Measurements from ENCODE around the gene PPP6R3.

PPP6R3 gene

GRCh38 chr11:68448604-68449011 lies 11.9 kb upstream of the PPP6R3 start:
- Histone ChIP-seq H3K9me3 (ENCODE audit: insufficient read depth, low read length, severe bottlenecking) (no peaks in the 10 kb centered on the region), H3K36me3 (ENCODE audit: insufficient read depth, low read length) (peaks cover 11% of the 10 kb centered on the region), H4K20me1 (ENCODE audit: insufficient read depth, low read length) (0 out of 2 replicates have a peak, but pooled peaks cover 3% of the 10 kb centered on the region), H3K27me3 (ENCODE audit: insufficient read depth, low read length, poor library complexity) (no peaks in the 10 kb centered on the region), H3K79me2 (ENCODE audit: insufficient read depth, low read length) (no peaks in the 10 kb centered on the region), H3K4me1 (ENCODE audit: insufficient read depth, low read length) (no peaks in the 10 kb centered on the region), H2AFZ (ENCODE audit: low read depth, low read length) (no peak overlapping the region), H3K4me2 (ENCODE audit: insufficient read depth, low read length) (no peak overlapping the region), H3K27ac (ENCODE audit: low read length) (no peak overlapping the region), H3K4me3 (ENCODE audit: low read depth in 1 of 2, low read length in 2 of 2) (no peak overlapping the region), H3K9ac (ENCODE audit: low read depth, low read length) (no peak overlapping the region)
- no peak for ATAC-seq (ENCODE audit: insufficient read depth, low read depth)
- TF ChIP-seq, protein P1, sequence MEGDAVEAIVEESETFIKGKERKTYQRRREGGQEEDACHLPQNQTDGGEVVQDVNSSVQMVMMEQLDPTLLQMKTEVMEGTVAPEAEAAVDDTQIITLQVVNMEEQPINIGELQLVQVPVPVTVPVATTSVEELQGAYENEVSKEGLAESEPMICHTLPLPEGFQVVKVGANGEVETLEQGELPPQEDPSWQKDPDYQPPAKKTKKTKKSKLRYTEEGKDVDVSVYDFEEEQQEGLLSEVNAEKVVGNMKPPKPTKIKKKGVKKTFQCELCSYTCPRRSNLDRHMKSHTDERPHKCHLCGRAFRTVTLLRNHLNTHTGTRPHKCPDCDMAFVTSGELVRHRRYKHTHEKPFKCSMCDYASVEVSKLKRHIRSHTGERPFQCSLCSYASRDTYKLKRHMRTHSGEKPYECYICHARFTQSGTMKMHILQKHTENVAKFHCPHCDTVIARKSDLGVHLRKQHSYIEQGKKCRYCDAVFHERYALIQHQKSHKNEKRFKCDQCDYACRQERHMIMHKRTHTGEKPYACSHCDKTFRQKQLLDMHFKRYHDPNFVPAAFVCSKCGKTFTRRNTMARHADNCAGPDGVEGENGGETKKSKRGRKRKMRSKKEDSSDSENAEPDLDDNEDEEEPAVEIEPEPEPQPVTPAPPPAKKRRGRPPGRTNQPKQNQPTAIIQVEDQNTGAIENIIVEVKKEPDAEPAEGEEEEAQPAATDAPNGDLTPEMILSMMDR (IDR thresholded peaks at IDR 0.05; ENCODE audit: borderline replicate concordance, extremely low read depth, low read length, poor library complexity, severe bottlenecking), result no peak
- no peak for DNase-seq

GRCh38 chr11:68449951-68450350 lies 10.6 kb upstream of the PPP6R3 start:
- Histone ChIP-seq H3K9me3 (ENCODE audit: insufficient read depth, low read length, severe bottlenecking) (no peaks in the 10 kb centered on the region), H4K20me1 (ENCODE audit: insufficient read depth, low read length) (0 out of 2 replicates have a peak, but pooled peaks cover 3% of the 10 kb centered on the region), H3K36me3 (ENCODE audit: insufficient read depth, low read length) (peaks cover 11% of the 10 kb centered on the region), H3K4me1 (ENCODE audit: insufficient read depth, low read length) (no peaks in the 10 kb centered on the region), H3K27me3 (ENCODE audit: insufficient read depth, low read length, poor library complexity) (no peaks in the 10 kb centered on the region), H3K9ac (ENCODE audit: low read depth, low read length) (no peak overlapping the region), H2AFZ (ENCODE audit: low read depth, low read length) (no peak overlapping the region), H3K27ac (ENCODE audit: low read length) (no peak overlapping the region), H3K79me2 (ENCODE audit: insufficient read depth, low read length) (no peaks in the 10 kb centered on the region), H3K4me3 (ENCODE audit: low read depth in 1 of 2, low read length in 2 of 2) (no peak overlapping the region), H3K4me2 (ENCODE audit: insufficient read depth, low read length) (no peak overlapping the region)
- TF ChIP-seq EZH2 (IDR thresholded peaks at IDR 0.05; ENCODE audit: borderline replicate concordance, low read depth, low read length, severe bottlenecking), result no peak
- TF ChIP-seq, protein P1 (IDR thresholded peaks at IDR 0.05; ENCODE audit: borderline replicate concordance, extremely low read depth, low read length, poor library complexity, severe bottlenecking), result no peak
- no peak for ATAC-seq (ENCODE audit: insufficient read depth, low read depth)
- DNase-seq, result no peak

GRCh38 chr11:68450711-68451110 lies 9.8 kb upstream of the PPP6R3 start:
- no peak for TF ChIP-seq EZH2 (IDR thresholded peaks at IDR 0.05; ENCODE audit: borderline replicate concordance, low read depth, low read length, severe bottlenecking)
- TF ChIP-seq, protein P1 (IDR thresholded peaks at IDR 0.05; ENCODE audit: borderline replicate concordance, extremely low read depth, low read length, poor library complexity, severe bottlenecking), result no peak
- H3K27me3 ChIP-seq (ENCODE audit: insufficient read depth, low read length, poor library complexity), result no peaks in the 10 kb centered on the region
- no peak overlapping the region for H3K27ac ChIP-seq (ENCODE audit: low read length)
- no peaks in the 10 kb centered on the region for H3K9me3 ChIP-seq (ENCODE audit: insufficient read depth, low read length, severe bottlenecking)
- no peak overlapping the region for H3K4me2 ChIP-seq (ENCODE audit: insufficient read depth, low read length)
- no peaks in the 10 kb centered on the region for H3K79me2 ChIP-seq (ENCODE audit: insufficient read depth, low read length)
- 0 out of 2 replicates have a peak, but pooled peaks cover 1% of the 10 kb centered on the region for H4K20me1 ChIP-seq (ENCODE audit: insufficient read depth, low read length)
- ATAC-seq (ENCODE audit: insufficient read depth, low read depth) (no peak), DNase-seq (no peak)
- no peak overlapping the region for H2AFZ ChIP-seq (ENCODE audit: low read depth, low read length)
- peaks cover 11% of the 10 kb centered on the region for H3K36me3 ChIP-seq (ENCODE audit: insufficient read depth, low read length)
- H3K4me1 ChIP-seq (ENCODE audit: insufficient read depth, low read length), result no peaks in the 10 kb centered on the region
- H3K9ac ChIP-seq (ENCODE audit: low read depth, low read length), result no peak overlapping the region
- no peak overlapping the region for H3K4me3 ChIP-seq (ENCODE audit: low read depth in 1 of 2, low read length in 2 of 2)

DNA sequence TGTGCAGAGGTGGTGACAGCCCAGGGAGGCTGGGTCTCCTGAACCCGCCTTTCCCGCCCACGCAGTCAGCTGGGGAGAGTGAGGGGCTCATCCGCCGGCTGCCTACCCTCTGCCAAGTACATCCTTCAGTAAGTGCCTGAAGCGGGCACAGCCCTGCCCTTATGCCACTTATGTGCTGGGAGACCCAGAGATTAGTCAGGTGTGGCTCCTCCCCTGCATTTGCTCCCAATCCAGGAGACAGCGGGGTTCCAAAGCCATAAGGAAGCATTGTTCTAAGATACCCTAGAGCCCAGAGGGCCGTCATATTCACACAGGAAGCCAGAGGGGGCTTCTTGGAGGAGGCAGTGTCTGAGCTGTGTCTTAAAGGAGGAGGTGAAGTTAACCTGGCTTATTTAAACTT lies 5.8 kb upstream of the PPP6R3 start:
- no peak for DNase-seq
- Histone ChIP-seq H3K4me3 (ENCODE audit: low read depth in 1 of 2, low read length in 2 of 2) (no peak overlapping the region), H3K79me2 (ENCODE audit: insufficient read depth, low read length) (no peaks in the 10 kb centered on the region), H4K20me1 (ENCODE audit: insufficient read depth, low read length) (no peaks in the 10 kb centered on the region), H3K4me1 (ENCODE audit: insufficient read depth, low read length) (peaks cover 7% of the 10 kb centered on the region), H3K9me3 (ENCODE audit: insufficient read depth, low read length, severe bottlenecking) (no peaks in the 10 kb centered on the region), H3K9ac (ENCODE audit: low read depth, low read length) (no peak overlapping the region), H3K36me3 (ENCODE audit: insufficient read depth, low read length) (no peaks in the 10 kb centered on the region; the same call in 1 of the 2 replicates), H3K4me2 (ENCODE audit: insufficient read depth, low read length) (no peak overlapping the region), H2AFZ (ENCODE audit: low read depth, low read length) (no peak overlapping the region), H3K27ac (ENCODE audit: low read length) (no peak overlapping the region), H3K27me3 (ENCODE audit: insufficient read depth, low read length, poor library complexity) (no peaks in the 10 kb centered on the region)
- ATAC-seq (ENCODE audit: insufficient read depth, low read depth), result peak; percentile 25; the same call in 1 of the 3 replicates
- no peak for TF ChIP-seq EZH2 (IDR thresholded peaks at IDR 0.05; ENCODE audit: borderline replicate concordance, low read depth, low read length, severe bottlenecking)
- TF ChIP-seq, protein P1 (IDR thresholded peaks at IDR 0.05; ENCODE audit: borderline replicate concordance, extremely low read depth, low read length, poor library complexity, severe bottlenecking), result no peak
